HepG2 (cell line): ENCODE data around the gene WDR47. TPM values are rescaled to one million over a fixed set of nuclear protein-coding genes. Genes with fewer than 3 reads are reported as not detected.

ENCODE experiments used
- ATAC-seq: fragments of 200-7000 bp; cut with Tn5 transposase; 3 replicates; pipeline ENCODE4 v1.9.1; 2020; ENCODE audit warnings: mild to moderate bottlenecking, moderate library complexity
- BruUV-seq: library from RNA; stranded (reverse); fragments of 400-500 nt; replicated peaks from 2 replicates; lab custom pipeline; 2021; lab: Mats Ljungman, UMichigan
- CTCF ChIA-PET: fragments of 300-600 bp; formaldehyde crosslinking; extraction: SDS; loops from one replicate; lab custom pipeline; 2021; ENCODE audit warnings: low total read pairs, inconsistent platforms, low intra/inter-chr PET ratio; lab: Yijun Ruan, JAX
- POLR2A ChIA-PET: fragments of 350-600 bp; sonication (Branson Sonifier 250); formaldehyde crosslinking; loops from one replicate; lab custom pipeline; 2020; ENCODE audit warnings: antibody characterized with exemption, inconsistent platforms; lab: Yijun Ruan, JAX
- DNase-seq: peaks from one replicate; pipeline ENCODE4 v3.0.0-alpha.2; 2015; ENCODE audit warnings: low spot score
- FAIRE-seq: peaks from 3 replicates; lab custom pipeline; 2011; peaks lifted over from hg19 to GRCh38; lab: Jason Lieb, UNC
- H2AFZ ChIP-seq: one replicate; pipeline ENCODE4 v1.6.1; 2011; ENCODE audit warnings: low read length, inconsistent platforms
- H3K27ac ChIP-seq: fragments of 300-600 bp; 3 replicates; pipeline ENCODE4 v1.8.0; 2011; ENCODE audit warnings: mixed run types, mild to moderate bottlenecking, mixed read lengths, low read length, inconsistent platforms; ENCODE audit not compliant: insufficient read depth; ENCODE audit errors: extremely low read length
- H3K27me3 ChIP-seq, 2 experiments: fragments of 200-600 bp in 1 of 2; 2 replicates in 1 of 2; 3 replicates in 1 of 2; pipeline versions ENCODE4 v1.6.0 to v1.8.0; 2011; ENCODE audit warnings: low read length in 2 of 2, mild to moderate bottlenecking in 2 of 2, moderate library complexity in 2 of 2, inconsistent platforms in 1 of 2; ENCODE audit not compliant: insufficient read depth in 2 of 2, control insufficient read depth in 1 of 2
- H3K36me3 ChIP-seq, 2 experiments: fragments of 200-600 bp in 1 of 2; replicated peaks in 1 of 2; 2 replicates in 1 of 2; 3 replicates in 1 of 2; pipeline versions ENCODE4 v1.5.1 to v1.8.0; 2011; ENCODE audit warnings: low read length in 2 of 2, inconsistent platforms in 1 of 2; ENCODE audit not compliant: insufficient read depth in 2 of 2, control insufficient read depth in 1 of 2
- H3K4me1 ChIP-seq: 2 replicates; pipeline ENCODE4 v1.5.1; 2012; ENCODE audit warnings: low read length, inconsistent platforms; ENCODE audit not compliant: insufficient read depth
- H3K4me2 ChIP-seq: 2 replicates; pipeline ENCODE4 v1.6.0; 2011; ENCODE audit warnings: low read depth, low read length, inconsistent platforms
- H3K4me3 ChIP-seq, 3 experiments: fragments of 200-600 bp in 1 of 3; sonication (generic), shearing (Covaris generic) in 1 of 3; replicated peaks in 1 of 3; 2 replicates each; pipeline ENCODE4 v1.5.1; 2011 to 2016; ENCODE audit warnings: low read length in 3 of 3, inconsistent platforms in 2 of 3, low read depth in 2 of 3, mild to moderate bottlenecking in 2 of 3, control low read depth in 1 of 3, mixed read lengths in 1 of 3; ENCODE audit not compliant: insufficient read depth in 1 of 3
- H3K79me2 ChIP-seq: one replicate; pipeline ENCODE4 v1.6.1; 2011; ENCODE audit warnings: low read length, inconsistent platforms; ENCODE audit not compliant: insufficient read depth
- H3K9ac ChIP-seq: 2 replicates; pipeline ENCODE4 v1.6.0; 2011; ENCODE audit warnings: mild to moderate bottlenecking, low read depth, low read length, inconsistent platforms; ENCODE audit not compliant: insufficient read depth
- H3K9me3 ChIP-seq: 2 replicates; pipeline ENCODE4 v1.5.1; 2012; ENCODE audit warnings: mild to moderate bottlenecking, low read length
- H4K20me1 ChIP-seq: 2 replicates; pipeline ENCODE4 v1.6.0; 2011; ENCODE audit warnings: inconsistent platforms, mild to moderate bottlenecking, low read length, moderate library complexity; ENCODE audit not compliant: insufficient read depth
- KLF12 ChIP-seq: sonication (generic); formaldehyde crosslinking; IDR thresholded peaks from 2 replicates; pipeline ENCODE4 v1.4.0; 2020; ENCODE audit warnings: missing genetic modification reagents, borderline replicate concordance
- KLF15 ChIP-seq: sonication (generic); formaldehyde crosslinking; IDR thresholded peaks from 2 replicates; pipeline ENCODE4 v1.8.1; 2023; ENCODE audit warnings: borderline replicate concordance, mild to moderate bottlenecking, inconsistent platforms, missing genetic modification reagents, mixed read lengths
- REL ChIP-seq: sonication (generic); formaldehyde crosslinking; conservative IDR thresholded peaks from 2 replicates; pipeline ENCODE4 v1.8.0; 2022; ENCODE audit warnings: mild to moderate bottlenecking, missing genetic modification reagents, moderate library complexity
- SOX5 ChIP-seq: IDR thresholded peaks from 2 replicates; pipeline ENCODE4 v1.6.1; 2016; ENCODE audit warnings: borderline replicate concordance
- TGIF2 ChIP-seq: IDR thresholded peaks from 2 replicates; pipeline ENCODE4 v1.6.1; 2016; ENCODE audit warnings: control low read depth, missing compliant biosample characterization
- ZNF605 ChIP-seq: sonication (generic); formaldehyde crosslinking; IDR thresholded peaks from 2 replicates; pipeline ENCODE4 v1.8.0; 2022; ENCODE audit warnings: mild to moderate bottlenecking, missing genetic modification reagents
- ZNF891 ChIP-seq: sonication (generic); formaldehyde crosslinking; IDR thresholded peaks from 2 replicates; pipeline ENCODE4 v1.5.0; 2020; ENCODE audit warnings: mild to moderate bottlenecking, missing genetic modification reagents
- WGBS: methylation state at CpG from one replicate; pipeline ENCODE4 v1.1.6; 2017; ENCODE audit warnings: low lambda C conversion rate; 5-methylcytosine and 5-hydroxymethylcytosine counted together
- in situ Hi-C: cut with HindIII; loops from 2 replicates; pipeline ENCODE4 v1.10.0; 2017; ENCODE audit warnings: low pct_unique_long_range_greater_than_20kb; ENCODE audit not compliant: extremely low pct_ligation_motif_present
- intact Hi-C: fragments of 100-400 bp; cut with micrococcal nuclease; formaldehyde crosslinking; loops from one replicate; pipeline ENCODE4 v1.10.0; 2022; ENCODE audit not compliant: unreplicated experiment
- polyA plus RNA-seq, 8 experiments: library from polyadenylated mRNA; depleted of rRNA in 3 of 8; stranded (reverse) in 7 of 8; unstranded in 1 of 8; fragments of >200 nt; fragmentation: Illumina TruSeq in 4 of 8; extraction: Trizol in 4 of 8; gene quantifications; 2 replicates each; pipeline versions ENCODE4 v1.2.1 to v1.2.3, GENCODE V29; 2011 to 2016; ENCODE audit warnings: low read depth in 4 of 8, missing spikeins in 1 of 8, mixed read lengths in 1 of 8; ENCODE audit not compliant: insufficient read depth in 1 of 8
- total RNA-seq, 5 experiments: library from RNA; depleted of rRNA; stranded (reverse); fragments of >200 nt; fragmentation: Illumina TruSeq; extraction: Trizol; gene quantifications; 2 replicates each; pipeline ENCODE4 v1.2.3, GENCODE V29; 2016; ENCODE audit warnings: low read depth in 1 of 5
- TF ChIP-seq, protein P1 (sequence below): sonication (generic); formaldehyde crosslinking; conservative IDR thresholded peaks from 2 replicates; pipeline ENCODE4 v1.8.1; 2023; ENCODE audit warnings: missing genetic modification reagents
- TF ChIP-seq, protein P2 (sequence below): sonication (generic); formaldehyde crosslinking; IDR thresholded peaks from 2 replicates; pipeline ENCODE4 v1.4.0; 2020; ENCODE audit warnings: mild to moderate bottlenecking, missing genetic modification reagents
- TF ChIP-seq, protein P3 (sequence below): sonication (generic); formaldehyde crosslinking; IDR thresholded peaks from 2 replicates; pipeline ENCODE4 v1.8.0; 2022; ENCODE audit warnings: missing genetic modification reagents, mild to moderate bottlenecking, borderline replicate concordance

WDR47 gene
- total and polyA plus RNA-seq, 2 of the 13 experiments (the other 11 are each of a cell fraction or from before 2014, with no cell fraction given), result 4.3 to 5.9 TPM

DNA sequence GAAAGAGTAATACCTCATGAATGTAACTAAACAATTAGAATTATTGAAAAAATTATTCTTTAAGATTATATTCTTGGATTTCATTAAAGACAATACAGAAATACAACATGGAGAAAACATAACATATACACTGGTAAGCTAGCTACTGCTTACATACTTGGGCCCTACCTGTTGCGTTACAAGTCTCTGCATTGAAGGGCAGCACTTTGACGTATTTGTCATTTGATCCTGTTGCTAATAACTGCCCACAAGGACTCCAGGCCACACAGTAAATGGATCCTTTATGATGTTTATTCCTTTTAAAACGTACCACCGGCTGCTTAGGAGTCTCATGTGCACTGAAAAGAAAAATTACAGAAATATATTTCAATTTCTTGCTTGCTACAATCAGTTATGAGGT, 58.8 kb downstream of the WDR47 start:
- intact Hi-C loops (no loop called here), in situ Hi-C loops (no loop called here)
- FAIRE-seq (no peak), ATAC-seq (no peak), DNase-seq (no peak)
- POLR2A ChIA-PET, result no interaction called here
- H3K36me3 ChIP-seq, result peaks cover 0 to 8% of the 10 kb centered on the region in 2 experiments; a peak in 2 of 5 replicates
- no peaks in the 10 kb centered on the region for H3K9me3 ChIP-seq
- no peaks in the 10 kb centered on the region for H3K79me2 ChIP-seq
- H3K4me1 ChIP-seq, result no peaks in the 10 kb centered on the region
- no peaks in the 10 kb centered on the region for H3K27me3 ChIP-seq
- H2AFZ ChIP-seq, result no peak overlapping the region
- no peaks in the 10 kb centered on the region for H4K20me1 ChIP-seq
- BruUV-seq, result no TSS peak
- TF ChIP-seq ZNF891, result no peak
- TF ChIP-seq TGIF2 (CRISPR knock-in tag), result no peak
- TF ChIP-seq ZNF605, result no peak
- TF ChIP-seq, protein P1, sequence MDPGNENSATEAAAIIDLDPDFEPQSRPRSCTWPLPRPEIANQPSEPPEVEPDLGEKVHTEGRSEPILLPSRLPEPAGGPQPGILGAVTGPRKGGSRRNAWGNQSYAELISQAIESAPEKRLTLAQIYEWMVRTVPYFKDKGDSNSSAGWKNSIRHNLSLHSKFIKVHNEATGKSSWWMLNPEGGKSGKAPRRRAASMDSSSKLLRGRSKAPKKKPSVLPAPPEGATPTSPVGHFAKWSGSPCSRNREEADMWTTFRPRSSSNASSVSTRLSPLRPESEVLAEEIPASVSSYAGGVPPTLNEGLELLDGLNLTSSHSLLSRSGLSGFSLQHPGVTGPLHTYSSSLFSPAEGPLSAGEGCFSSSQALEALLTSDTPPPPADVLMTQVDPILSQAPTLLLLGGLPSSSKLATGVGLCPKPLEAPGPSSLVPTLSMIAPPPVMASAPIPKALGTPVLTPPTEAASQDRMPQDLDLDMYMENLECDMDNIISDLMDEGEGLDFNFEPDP (CRISPR knock-in tag), result no peak
- no peak for TF ChIP-seq REL
- TF ChIP-seq KLF12 (CRISPR knock-in tag), result no peak
- TF ChIP-seq SOX5 (CRISPR knock-in tag), result no peak
- TF ChIP-seq, protein P2, sequence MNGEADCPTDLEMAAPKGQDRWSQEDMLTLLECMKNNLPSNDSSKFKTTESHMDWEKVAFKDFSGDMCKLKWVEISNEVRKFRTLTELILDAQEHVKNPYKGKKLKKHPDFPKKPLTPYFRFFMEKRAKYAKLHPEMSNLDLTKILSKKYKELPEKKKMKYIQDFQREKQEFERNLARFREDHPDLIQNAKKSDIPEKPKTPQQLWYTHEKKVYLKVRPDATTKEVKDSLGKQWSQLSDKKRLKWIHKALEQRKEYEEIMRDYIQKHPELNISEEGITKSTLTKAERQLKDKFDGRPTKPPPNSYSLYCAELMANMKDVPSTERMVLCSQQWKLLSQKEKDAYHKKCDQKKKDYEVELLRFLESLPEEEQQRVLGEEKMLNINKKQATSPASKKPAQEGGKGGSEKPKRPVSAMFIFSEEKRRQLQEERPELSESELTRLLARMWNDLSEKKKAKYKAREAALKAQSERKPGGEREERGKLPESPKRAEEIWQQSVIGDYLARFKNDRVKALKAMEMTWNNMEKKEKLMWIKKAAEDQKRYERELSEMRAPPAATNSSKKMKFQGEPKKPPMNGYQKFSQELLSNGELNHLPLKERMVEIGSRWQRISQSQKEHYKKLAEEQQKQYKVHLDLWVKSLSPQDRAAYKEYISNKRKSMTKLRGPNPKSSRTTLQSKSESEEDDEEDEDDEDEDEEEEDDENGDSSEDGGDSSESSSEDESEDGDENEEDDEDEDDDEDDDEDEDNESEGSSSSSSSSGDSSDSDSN, result no peak
- TF ChIP-seq, protein P3, sequence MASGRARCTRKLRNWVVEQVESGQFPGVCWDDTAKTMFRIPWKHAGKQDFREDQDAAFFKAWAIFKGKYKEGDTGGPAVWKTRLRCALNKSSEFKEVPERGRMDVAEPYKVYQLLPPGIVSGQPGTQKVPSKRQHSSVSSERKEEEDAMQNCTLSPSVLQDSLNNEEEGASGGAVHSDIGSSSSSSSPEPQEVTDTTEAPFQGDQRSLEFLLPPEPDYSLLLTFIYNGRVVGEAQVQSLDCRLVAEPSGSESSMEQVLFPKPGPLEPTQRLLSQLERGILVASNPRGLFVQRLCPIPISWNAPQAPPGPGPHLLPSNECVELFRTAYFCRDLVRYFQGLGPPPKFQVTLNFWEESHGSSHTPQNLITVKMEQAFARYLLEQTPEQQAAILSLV, result no peak
- TF ChIP-seq KLF15 (CRISPR knock-in tag), result no peak
- no peak overlapping the region for H3K27ac ChIP-seq
- 93% methylated on average over 4 of the region's 4 CpGs for WGBS
- CTCF ChIA-PET, result no interaction called here
- no peak overlapping the region for H3K4me2 ChIP-seq
- no peak overlapping the region for H3K4me3 ChIP-seq
- H3K9ac ChIP-seq, result no peak overlapping the region
